H1 (cell line): Measurements from ENCODE around the gene DPY19L3. TPM values are rescaled to one million over a fixed set of nuclear protein-coding genes. Genes with fewer than 3 reads are reported as not detected.

Experiments
- CEBPB ChIP-seq: IDR thresholded peaks from 2 replicates; pipeline ENCODE4 v1.6.1; 2012; ENCODE audit warnings: low read depth, low read length
- POLR2A ChIP-seq, 2 experiments: IDR thresholded peaks; 1 replicate in 1 of 2; 2 replicates in 1 of 2; pipeline ENCODE4 v1.6.1; 2011; ENCODE audit warnings: low read depth in 2 of 2, low read length in 2 of 2, mild to moderate bottlenecking in 2 of 2; ENCODE audit errors: control extremely low read depth in 1 of 2
- POU5F1 ChIP-seq: IDR thresholded peaks from 2 replicates; pipeline ENCODE4 v1.6.1; 2011; ENCODE audit warnings: low read depth, mild to moderate bottlenecking, low read length, moderate library complexity
- SAP30 ChIP-seq: fragments of 300-600 bp; sonication (generic); IDR thresholded peaks from 2 replicates; pipeline ENCODE4 v1.7.1; 2012; ENCODE audit warnings: low read length, moderate library complexity, mild to moderate bottlenecking, inconsistent platforms; ENCODE audit not compliant: insufficient read depth, insufficient replicate concordance
- SIRT6 ChIP-seq: IDR thresholded peaks from one replicate; pipeline ENCODE4 v1.7.1; 2012; ENCODE audit warnings: low read length, inconsistent platforms
- YY1 ChIP-seq: IDR thresholded peaks from 2 replicates; pipeline ENCODE4 v1.6.1; 2011; ENCODE audit warnings: low read depth, mild to moderate bottlenecking, low read length
- polyA plus RNA-seq, 7 experiments: library from polyadenylated mRNA; depleted of rRNA in 3 of 7; stranded (reverse) in 5 of 7; unstranded in 2 of 7; fragments of >200 nt in 5 of 7; fragments of 200-250 nt in 2 of 7; gene quantifications; 1 replicate in 5 of 7; 2 replicates in 1 of 7; 4 replicates in 1 of 7; pipeline versions ENCODE4 v1.2.1 to v1.2.3, GENCODE V29; 2011 to 2013; ENCODE audit warnings: missing spikeins in 2 of 7, mixed read lengths in 2 of 7
- total RNA-seq: library from RNA; stranded (reverse); fragmentation: NEBNext Ultra II Directional; extraction: Animal tissue kit (Norgen Biotek cat#: 25700); gene quantifications from 2 replicates; pipeline ENCODE4 v1.2.1, GENCODE V29; 2021
- TF ChIP-seq, protein P1 (sequence below): fragments of 300-600 bp; sonication (generic); IDR thresholded peaks from 2 replicates; pipeline ENCODE4 v1.7.1; 2012; ENCODE audit warnings: low read length, moderate library complexity, mild to moderate bottlenecking, inconsistent platforms; ENCODE audit not compliant: insufficient replicate concordance

The DPY19L3 gene
- total and polyA plus RNA-seq, 2 of the 8 experiments (the other 6 are each of a cell fraction or from before 2014, with no cell fraction given): 35.3 to 60.2 TPM

DNA sequence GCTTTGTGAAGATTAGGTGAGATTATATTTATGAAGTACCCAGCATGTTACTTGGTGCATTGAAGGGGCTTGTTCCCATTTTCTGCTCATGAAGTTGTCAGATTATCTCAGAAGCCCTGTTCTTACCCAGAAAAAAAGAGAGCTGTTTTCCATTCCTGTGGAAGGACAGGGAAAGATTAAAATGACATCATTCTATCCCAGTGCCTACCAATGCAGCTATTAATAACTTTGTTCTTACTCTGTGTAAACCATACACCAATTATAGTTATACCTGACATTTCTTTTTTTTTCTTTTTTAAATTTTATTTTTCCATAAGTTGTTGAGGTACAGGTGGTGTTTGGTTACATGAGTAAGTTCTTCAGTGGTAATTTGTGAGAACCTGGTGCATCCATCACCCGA lies 41.5 kb upstream of the DPY19L3 start (continued):
- TF ChIP-seq POU5F1: no peak
- TF ChIP-seq POLR2A (IDR thresholded peaks at IDR 0.05; ENCODE audit: control extremely low read depth in 1 of 2, low read depth in 2 of 2, low read length in 2 of 2): no peak
- no peak for TF ChIP-seq YY1
- TF ChIP-seq CEBPB: no peak
- TF ChIP-seq, protein P1, sequence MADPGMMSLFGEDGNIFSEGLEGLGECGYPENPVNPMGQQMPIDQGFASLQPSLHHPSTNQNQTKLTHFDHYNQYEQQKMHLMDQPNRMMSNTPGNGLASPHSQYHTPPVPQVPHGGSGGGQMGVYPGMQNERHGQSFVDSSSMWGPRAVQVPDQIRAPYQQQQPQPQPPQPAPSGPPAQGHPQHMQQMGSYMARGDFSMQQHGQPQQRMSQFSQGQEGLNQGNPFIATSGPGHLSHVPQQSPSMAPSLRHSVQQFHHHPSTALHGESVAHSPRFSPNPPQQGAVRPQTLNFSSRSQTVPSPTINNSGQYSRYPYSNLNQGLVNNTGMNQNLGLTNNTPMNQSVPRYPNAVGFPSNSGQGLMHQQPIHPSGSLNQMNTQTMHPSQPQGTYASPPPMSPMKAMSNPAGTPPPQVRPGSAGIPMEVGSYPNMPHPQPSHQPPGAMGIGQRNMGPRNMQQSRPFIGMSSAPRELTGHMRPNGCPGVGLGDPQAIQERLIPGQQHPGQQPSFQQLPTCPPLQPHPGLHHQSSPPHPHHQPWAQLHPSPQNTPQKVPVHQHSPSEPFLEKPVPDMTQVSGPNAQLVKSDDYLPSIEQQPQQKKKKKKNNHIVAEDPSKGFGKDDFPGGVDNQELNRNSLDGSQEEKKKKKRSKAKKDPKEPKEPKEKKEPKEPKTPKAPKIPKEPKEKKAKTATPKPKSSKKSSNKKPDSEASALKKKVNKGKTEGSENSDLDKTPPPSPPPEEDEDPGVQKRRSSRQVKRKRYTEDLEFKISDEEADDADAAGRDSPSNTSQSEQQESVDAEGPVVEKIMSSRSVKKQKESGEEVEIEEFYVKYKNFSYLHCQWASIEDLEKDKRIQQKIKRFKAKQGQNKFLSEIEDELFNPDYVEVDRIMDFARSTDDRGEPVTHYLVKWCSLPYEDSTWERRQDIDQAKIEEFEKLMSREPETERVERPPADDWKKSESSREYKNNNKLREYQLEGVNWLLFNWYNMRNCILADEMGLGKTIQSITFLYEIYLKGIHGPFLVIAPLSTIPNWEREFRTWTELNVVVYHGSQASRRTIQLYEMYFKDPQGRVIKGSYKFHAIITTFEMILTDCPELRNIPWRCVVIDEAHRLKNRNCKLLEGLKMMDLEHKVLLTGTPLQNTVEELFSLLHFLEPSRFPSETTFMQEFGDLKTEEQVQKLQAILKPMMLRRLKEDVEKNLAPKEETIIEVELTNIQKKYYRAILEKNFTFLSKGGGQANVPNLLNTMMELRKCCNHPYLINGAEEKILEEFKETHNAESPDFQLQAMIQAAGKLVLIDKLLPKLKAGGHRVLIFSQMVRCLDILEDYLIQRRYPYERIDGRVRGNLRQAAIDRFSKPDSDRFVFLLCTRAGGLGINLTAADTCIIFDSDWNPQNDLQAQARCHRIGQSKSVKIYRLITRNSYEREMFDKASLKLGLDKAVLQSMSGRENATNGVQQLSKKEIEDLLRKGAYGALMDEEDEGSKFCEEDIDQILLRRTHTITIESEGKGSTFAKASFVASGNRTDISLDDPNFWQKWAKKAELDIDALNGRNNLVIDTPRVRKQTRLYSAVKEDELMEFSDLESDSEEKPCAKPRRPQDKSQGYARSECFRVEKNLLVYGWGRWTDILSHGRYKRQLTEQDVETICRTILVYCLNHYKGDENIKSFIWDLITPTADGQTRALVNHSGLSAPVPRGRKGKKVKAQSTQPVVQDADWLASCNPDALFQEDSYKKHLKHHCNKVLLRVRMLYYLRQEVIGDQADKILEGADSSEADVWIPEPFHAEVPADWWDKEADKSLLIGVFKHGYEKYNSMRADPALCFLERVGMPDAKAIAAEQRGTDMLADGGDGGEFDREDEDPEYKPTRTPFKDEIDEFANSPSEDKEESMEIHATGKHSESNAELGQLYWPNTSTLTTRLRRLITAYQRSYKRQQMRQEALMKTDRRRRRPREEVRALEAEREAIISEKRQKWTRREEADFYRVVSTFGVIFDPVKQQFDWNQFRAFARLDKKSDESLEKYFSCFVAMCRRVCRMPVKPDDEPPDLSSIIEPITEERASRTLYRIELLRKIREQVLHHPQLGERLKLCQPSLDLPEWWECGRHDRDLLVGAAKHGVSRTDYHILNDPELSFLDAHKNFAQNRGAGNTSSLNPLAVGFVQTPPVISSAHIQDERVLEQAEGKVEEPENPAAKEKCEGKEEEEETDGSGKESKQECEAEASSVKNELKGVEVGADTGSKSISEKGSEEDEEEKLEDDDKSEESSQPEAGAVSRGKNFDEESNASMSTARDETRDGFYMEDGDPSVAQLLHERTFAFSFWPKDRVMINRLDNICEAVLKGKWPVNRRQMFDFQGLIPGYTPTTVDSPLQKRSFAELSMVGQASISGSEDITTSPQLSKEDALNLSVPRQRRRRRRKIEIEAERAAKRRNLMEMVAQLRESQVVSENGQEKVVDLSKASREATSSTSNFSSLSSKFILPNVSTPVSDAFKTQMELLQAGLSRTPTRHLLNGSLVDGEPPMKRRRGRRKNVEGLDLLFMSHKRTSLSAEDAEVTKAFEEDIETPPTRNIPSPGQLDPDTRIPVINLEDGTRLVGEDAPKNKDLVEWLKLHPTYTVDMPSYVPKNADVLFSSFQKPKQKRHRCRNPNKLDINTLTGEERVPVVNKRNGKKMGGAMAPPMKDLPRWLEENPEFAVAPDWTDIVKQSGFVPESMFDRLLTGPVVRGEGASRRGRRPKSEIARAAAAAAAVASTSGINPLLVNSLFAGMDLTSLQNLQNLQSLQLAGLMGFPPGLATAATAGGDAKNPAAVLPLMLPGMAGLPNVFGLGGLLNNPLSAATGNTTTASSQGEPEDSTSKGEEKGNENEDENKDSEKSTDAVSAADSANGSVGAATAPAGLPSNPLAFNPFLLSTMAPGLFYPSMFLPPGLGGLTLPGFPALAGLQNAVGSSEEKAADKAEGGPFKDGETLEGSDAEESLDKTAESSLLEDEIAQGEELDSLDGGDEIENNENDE: no peak
- TF ChIP-seq SAP30: no peak
- no peak for TF ChIP-seq SIRT6
